ENCODE results near the gene HDAC4. TPM values are rescaled to one million over a fixed set of nuclear protein-coding genes. Genes with fewer than 3 reads are reported as not detected.

HDAC4 gene
- total RNA-seq, 1 donor = 20.3 TPM

DNA sequence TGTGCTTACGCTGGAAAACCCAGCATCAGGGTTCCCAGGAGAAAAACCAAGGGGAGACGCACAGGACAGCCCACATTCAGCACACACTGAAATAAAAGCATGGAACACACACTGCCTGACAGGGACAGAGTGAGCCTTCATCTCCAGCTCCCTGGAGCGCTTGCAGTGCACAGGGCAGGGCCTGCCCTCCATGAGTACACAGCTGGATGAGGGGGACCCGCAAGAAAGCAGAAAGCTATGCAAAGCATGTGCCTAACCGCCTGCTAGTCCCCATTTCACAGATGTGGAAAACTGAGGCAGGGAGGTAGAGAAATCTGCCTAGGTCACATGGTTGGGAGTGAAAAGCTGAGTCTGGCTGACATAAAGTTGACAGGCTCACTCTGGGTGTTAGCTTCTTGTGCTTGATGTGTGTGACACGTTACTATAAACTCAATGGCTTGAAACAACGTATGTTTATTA lies 187.1 kb downstream of the HDAC4 start:
- TF ChIP-seq, protein P1, sequence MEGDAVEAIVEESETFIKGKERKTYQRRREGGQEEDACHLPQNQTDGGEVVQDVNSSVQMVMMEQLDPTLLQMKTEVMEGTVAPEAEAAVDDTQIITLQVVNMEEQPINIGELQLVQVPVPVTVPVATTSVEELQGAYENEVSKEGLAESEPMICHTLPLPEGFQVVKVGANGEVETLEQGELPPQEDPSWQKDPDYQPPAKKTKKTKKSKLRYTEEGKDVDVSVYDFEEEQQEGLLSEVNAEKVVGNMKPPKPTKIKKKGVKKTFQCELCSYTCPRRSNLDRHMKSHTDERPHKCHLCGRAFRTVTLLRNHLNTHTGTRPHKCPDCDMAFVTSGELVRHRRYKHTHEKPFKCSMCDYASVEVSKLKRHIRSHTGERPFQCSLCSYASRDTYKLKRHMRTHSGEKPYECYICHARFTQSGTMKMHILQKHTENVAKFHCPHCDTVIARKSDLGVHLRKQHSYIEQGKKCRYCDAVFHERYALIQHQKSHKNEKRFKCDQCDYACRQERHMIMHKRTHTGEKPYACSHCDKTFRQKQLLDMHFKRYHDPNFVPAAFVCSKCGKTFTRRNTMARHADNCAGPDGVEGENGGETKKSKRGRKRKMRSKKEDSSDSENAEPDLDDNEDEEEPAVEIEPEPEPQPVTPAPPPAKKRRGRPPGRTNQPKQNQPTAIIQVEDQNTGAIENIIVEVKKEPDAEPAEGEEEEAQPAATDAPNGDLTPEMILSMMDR (IDR thresholded peaks at IDR 0.05; ENCODE audit: insufficient read depth, low read depth, low read length) = no peak
- DNase-seq (ENCODE audit: low read depth) = no peak
- no peak overlapping the region for H3K4me3 ChIP-seq (ENCODE audit: low read depth, low read length)

DNA sequence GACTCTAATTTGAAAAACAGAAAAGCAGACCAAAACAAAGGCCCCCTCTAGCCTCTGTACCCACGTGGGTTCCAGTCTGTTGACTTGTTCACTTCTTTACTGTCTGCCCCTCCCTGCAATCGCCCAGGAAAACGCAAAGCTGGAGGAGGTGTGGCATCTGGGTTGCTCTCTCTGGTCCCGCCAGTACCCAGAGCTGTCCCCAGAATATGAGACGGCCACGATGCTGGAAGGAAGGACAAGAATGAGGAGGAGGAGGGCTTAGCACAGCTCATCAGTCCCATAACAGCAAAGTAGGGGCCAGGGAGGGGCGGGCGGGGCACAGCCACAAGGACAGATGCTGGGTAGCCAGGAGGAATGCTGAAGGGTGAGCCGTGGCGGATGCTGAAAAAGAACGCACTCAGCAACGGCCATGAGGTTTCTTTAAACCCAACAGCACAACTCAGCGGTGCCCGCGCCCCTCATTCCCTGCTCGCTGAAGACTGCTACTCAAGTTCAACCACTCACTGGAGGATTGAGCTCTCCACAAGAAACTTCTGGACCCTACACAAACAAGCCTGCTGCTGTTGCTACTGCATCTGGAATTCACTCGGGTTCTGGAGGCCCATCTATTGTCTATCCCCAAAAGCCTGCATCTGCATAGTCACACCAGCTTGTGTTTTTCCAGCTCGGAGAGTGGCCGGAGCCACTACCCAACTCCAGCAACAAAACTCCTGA lies 187.7 kb downstream of the HDAC4 start:
- DNase-seq (ENCODE audit: low read depth) = no peak
- H3K4me3 ChIP-seq (ENCODE audit: low read depth, low read length) = no peak overlapping the region
- TF ChIP-seq, protein P1 (IDR thresholded peaks at IDR 0.05; ENCODE audit: insufficient read depth, low read depth, low read length) = no peak

DNA sequence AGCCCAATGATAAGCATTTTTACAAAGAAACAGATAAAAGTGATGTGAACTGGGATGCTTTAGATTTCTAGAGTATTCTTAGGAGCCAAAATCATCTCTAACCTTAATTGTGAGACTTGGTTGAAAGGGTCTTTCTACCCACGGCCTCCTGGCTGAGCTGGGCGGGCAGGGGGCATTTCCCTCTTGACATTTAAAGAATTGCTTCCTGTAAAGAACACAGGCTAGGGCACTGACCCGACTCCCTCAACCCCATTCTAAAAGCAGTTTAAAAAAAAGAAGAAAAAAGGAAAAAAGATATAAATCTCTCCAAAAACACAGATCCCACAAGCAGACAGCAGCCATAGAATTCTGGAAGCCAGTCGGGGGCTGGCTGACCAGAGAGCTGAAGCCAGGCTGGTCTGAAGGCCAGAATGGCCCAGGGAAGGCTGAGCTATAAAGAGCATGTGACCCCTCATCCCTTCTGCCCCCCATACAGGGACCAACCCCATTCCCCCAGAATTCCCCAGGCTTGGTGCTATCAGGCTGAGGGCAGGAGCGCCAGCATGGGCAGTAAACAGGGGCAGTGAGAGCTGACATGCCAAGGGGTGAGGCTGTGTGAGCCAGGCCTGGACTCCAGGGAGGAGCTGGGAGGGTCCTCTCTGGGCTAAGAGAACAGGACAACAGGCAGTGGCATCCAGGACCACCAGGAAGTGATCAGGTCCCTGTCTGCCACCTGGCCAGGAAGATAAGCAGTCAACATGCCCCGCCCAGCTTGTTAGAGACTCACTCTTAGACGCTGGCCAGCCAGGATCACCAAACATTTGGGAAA lies 188.5 kb downstream of the HDAC4 start:
- TF ChIP-seq, protein P1 (IDR thresholded peaks at IDR 0.05; ENCODE audit: insufficient read depth, low read depth, low read length) = no peak
- no peak overlapping the region for H3K4me3 ChIP-seq (ENCODE audit: low read depth, low read length)
- no peak for DNase-seq (ENCODE audit: low read depth)

DNA sequence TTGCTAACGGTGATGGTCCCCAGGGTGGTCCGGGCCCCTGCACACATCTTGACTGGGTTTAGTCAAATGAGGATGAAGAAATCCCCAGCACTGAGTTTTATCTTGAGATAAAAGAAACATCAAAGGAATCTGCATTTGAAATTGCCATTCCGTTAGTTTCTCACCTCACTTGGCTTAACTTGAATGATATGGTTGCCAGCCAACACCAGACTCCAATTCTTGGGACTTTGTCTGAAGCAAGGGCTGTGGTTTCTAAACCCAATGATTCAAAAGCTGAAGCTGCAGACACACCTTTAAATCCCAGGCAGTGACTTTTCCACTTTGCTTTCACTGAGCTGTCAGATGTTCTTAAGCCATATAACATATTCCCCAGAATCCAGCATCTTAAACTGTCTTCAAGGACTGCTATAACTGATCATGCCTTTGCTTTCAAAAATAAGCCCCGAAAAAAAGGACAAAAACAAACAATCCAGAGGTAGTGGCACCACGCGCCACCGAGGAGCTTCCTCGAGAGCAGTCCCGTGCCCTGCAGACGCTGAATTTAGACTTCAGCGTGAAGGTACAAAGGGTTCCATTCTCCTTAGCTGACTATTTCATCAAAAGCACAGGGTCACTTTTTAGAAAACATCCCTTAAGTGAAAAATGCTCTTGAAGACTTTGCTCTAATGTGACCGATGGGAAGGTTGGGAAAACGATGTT lies 189.3 kb downstream of the HDAC4 start:
- no peak overlapping the region for H3K4me3 ChIP-seq (ENCODE audit: low read depth, low read length)
- DNase-seq (ENCODE audit: low read depth) = no peak
- TF ChIP-seq, protein P1 (IDR thresholded peaks at IDR 0.05; ENCODE audit: insufficient read depth, low read depth, low read length) = no peak

DNA sequence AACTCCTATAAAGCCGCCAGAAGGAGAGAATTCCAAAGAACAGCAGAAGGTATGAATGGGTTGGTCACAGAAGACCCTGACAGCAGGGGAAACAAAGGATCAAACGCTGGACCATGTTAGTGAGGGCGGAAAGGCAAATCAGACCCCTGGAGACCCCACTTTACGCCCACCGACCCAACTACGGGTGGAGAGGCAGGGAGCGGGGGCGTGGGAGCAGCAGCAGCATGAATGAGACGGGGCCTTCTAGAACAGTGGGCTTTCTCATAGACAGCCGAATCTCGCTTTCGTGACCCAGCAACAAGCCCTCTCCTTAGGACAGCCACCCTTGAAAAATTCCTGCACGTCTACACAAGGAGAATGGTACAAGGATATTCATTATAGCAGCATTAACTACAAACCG lies 191.0 kb downstream of the HDAC4 start:
- TF ChIP-seq, protein P1 (IDR thresholded peaks at IDR 0.05; ENCODE audit: insufficient read depth, low read depth, low read length) = no peak
- no peak overlapping the region for H3K4me3 ChIP-seq (ENCODE audit: low read depth, low read length)
- DNase-seq (ENCODE audit: low read depth) = no peak

DNA sequence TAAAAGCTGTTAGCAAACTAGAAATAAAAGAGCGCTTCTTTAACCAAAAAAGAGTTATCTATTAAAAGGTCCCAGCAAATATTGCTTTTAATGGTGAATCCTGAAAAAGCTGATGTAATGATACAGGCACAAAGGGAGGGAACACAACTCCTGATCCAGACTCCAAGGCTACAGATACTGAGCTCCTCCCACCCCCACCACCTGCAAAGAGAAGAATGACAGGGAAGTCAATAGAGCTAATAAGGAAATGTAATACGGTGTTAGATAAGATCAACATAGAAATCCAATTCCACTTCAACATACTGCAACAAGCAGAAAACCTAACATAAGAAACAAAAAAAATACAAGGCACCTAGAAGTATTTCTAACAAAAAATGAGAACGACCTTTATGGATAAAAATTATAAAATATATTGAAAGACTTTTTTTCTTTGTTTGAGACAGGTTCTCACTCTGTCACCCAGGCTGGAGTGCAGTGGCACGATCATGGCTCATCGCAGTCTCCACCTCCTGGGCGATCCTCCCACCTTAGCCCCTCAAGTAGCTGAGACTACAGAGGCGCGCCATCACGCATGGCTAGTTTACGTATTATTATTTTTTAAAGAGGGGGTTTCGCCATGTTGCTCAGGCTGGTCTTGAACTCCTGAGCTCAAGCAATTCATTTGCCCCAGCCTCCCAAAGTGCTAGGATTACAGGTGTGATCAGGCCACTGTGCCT lies 192.2 kb downstream of the HDAC4 start:
- DNase-seq (ENCODE audit: low read depth) = no peak
- TF ChIP-seq, protein P1 (IDR thresholded peaks at IDR 0.05; ENCODE audit: insufficient read depth, low read depth, low read length) = no peak

More for the DNA sequence above, 192.2 kb downstream of the HDAC4 start:
- no peak overlapping the region for H3K4me3 ChIP-seq (ENCODE audit: low read depth, low read length)

All from fibroblast of villous mesenchyme (primary cell).